GM18502 (cell line): ENCODE data around the gene RSAD1.

Source experiments
- ATAC-seq: cut with Tn5 transposase; IDR thresholded peaks from one replicate; pipeline ENCODE4 v1.9.1; 2021; ENCODE audit warnings: mild to moderate bottlenecking; ENCODE audit not compliant: unreplicated experiment, poor library complexity

Gene RSAD1

GRCh38 chr17:50517011-50517410 is 38.4 kb downstream of the RSAD1 start:
- ATAC-seq = no peak

- ATAC-seq = no peak
Measured at GRCh38 chr17:50517504-50518383, 39.1 kb downstream of the RSAD1 start.

- ATAC-seq = no peak
Measured at GRCh38 chr17:50518384-50519023, 39.8 kb downstream of the RSAD1 start.

- ATAC-seq = no peak
Measured at GRCh38 chr17:50519141-50519834, 40.6 kb downstream of the RSAD1 start.

GRCh38 chr17:50520483-50520882 is 41.8 kb downstream of the RSAD1 start:
- no peak for ATAC-seq

- no peak for ATAC-seq
Measured at GRCh38 chr17:50521514-50521913, 42.9 kb downstream of the RSAD1 start.

GRCh38 chr17:50522766-50523165 is 44.1 kb downstream of the RSAD1 start:
- no peak for ATAC-seq

- ATAC-seq = no peak
Measured at GRCh38 chr17:50523208-50523607, 44.5 kb downstream of the RSAD1 start.

- no peak for ATAC-seq
Measured at GRCh38 chr17:50524838-50525237, 46.2 kb downstream of the RSAD1 start.

GRCh38 chr17:50527155-50527762 is 48.6 kb downstream of the RSAD1 start:
- no peak for ATAC-seq

GRCh38 chr17:50527949-50528474 is 49.4 kb downstream of the RSAD1 start:
- ATAC-seq = no peak

GRCh38 chr17:50529849-50530248 is 51.2 kb downstream of the RSAD1 start:
- ATAC-seq = no peak

GRCh38 chr17:50531428-50532025 is 52.9 kb downstream of the RSAD1 start:
- no peak for ATAC-seq

- ATAC-seq = no peak
Measured at GRCh38 chr17:50532452-50533024, 53.9 kb downstream of the RSAD1 start, which contains the start of gene EPN3. Gene EPN3 (plus strand): TSS chr17:50532735. CDS start chr17:50536557, 3,822 bp downstream.

- no peak for ATAC-seq
Measured at GRCh38 chr17:50533185-50533584, 54.5 kb downstream of the RSAD1 start.

GRCh38 chr17:50533720-50534148 is 55.1 kb downstream of the RSAD1 start:
- ATAC-seq = no peak

GRCh38 chr17:50534222-50534978 is 55.7 kb downstream of the RSAD1 start:
- no peak for ATAC-seq

GRCh38 chr17:50534979-50535326 is 56.3 kb downstream of the RSAD1 start:
- ATAC-seq = no peak

GRCh38 chr17:50535407-50535806 is 56.7 kb downstream of the RSAD1 start:
- ATAC-seq = no peak
